Panc1 (cell line): Measurements from ENCODE around the gene WDR72.

Experiments
- SIN3A ChIP-seq: IDR thresholded peaks from 2 replicates; pipeline ENCODE4 v1.6.1; 2012; ENCODE audit warnings: low read depth, mild to moderate bottlenecking, low read length, moderate library complexity, borderline replicate concordance; ENCODE audit not compliant: insufficient read depth
- TF ChIP-seq, protein P1 (sequence below): fragments of 450-650 bp; IDR thresholded peaks from 2 replicates; pipeline ENCODE4 v1.5.1; 2017; ENCODE audit warnings: mild to moderate bottlenecking

DNA sequence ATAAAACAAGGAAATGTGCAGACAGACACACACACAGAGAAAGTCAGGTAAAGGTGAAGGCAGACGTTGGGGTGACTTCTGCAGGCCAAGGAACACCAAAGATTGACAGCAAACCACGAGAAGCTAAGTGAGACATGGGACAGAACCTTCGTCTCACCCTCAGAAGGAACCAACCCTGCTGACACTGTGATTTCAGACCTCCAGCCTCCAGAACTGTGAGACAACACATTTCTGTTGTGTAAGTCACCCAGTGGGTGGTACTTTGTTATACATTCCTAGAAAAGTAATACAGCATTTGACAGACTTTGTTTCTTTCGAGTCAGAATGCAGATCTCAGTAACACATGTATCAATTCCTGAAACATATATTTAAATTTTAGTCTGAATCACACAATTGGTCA, 7.1 kb downstream of the WDR72 start:
- TF ChIP-seq, protein P1, sequence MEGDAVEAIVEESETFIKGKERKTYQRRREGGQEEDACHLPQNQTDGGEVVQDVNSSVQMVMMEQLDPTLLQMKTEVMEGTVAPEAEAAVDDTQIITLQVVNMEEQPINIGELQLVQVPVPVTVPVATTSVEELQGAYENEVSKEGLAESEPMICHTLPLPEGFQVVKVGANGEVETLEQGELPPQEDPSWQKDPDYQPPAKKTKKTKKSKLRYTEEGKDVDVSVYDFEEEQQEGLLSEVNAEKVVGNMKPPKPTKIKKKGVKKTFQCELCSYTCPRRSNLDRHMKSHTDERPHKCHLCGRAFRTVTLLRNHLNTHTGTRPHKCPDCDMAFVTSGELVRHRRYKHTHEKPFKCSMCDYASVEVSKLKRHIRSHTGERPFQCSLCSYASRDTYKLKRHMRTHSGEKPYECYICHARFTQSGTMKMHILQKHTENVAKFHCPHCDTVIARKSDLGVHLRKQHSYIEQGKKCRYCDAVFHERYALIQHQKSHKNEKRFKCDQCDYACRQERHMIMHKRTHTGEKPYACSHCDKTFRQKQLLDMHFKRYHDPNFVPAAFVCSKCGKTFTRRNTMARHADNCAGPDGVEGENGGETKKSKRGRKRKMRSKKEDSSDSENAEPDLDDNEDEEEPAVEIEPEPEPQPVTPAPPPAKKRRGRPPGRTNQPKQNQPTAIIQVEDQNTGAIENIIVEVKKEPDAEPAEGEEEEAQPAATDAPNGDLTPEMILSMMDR = no peak
- TF ChIP-seq SIN3A = no peak
